Nephron (organoid): Measurements from ENCODE around the gene CHRNG.

ENCODE experiments used
- H3K27ac Mint-ChIP-seq, 3 experiments: 2 replicates each; pipeline ENCODE4 v1.8.0; 2020; ENCODE audit warnings: mixed read lengths in 3 of 3, mild to moderate bottlenecking in 2 of 3, moderate library complexity in 1 of 3
- H3K27me3 Mint-ChIP-seq: 2 replicates; pipeline ENCODE4 v1.8.0; 2021; ENCODE audit warnings: low read depth, mild to moderate bottlenecking, moderate library complexity, mixed read lengths
- H3K36me3 Mint-ChIP-seq: 2 replicates; pipeline ENCODE4 v1.8.0; 2020; ENCODE audit warnings: low read depth, mixed read lengths
- H3K4me1 Mint-ChIP-seq: 2 replicates; pipeline ENCODE4 v1.8.0; 2020; ENCODE audit warnings: mixed read lengths
- H3K4me3 Mint-ChIP-seq, 3 experiments: 2 replicates each; pipeline ENCODE4 v1.8.0; 2020; ENCODE audit warnings: mild to moderate bottlenecking in 3 of 3, mixed read lengths in 3 of 3, moderate library complexity in 2 of 3
- H3K9me3 Mint-ChIP-seq: 2 replicates; pipeline ENCODE4 v1.8.0; 2020; ENCODE audit warnings: mixed read lengths
- TF ChIP-seq, protein P1 (sequence below), 3 experiments: fragments of 200-600 bp; sonication (generic); IDR thresholded peaks; one replicate each; pipeline ENCODE4 v1.5.0; 2021; ENCODE audit warnings: antibody characterized with exemption in 3 of 3; ENCODE audit not compliant: unreplicated experiment in 3 of 3

Gene CHRNG

DNA sequence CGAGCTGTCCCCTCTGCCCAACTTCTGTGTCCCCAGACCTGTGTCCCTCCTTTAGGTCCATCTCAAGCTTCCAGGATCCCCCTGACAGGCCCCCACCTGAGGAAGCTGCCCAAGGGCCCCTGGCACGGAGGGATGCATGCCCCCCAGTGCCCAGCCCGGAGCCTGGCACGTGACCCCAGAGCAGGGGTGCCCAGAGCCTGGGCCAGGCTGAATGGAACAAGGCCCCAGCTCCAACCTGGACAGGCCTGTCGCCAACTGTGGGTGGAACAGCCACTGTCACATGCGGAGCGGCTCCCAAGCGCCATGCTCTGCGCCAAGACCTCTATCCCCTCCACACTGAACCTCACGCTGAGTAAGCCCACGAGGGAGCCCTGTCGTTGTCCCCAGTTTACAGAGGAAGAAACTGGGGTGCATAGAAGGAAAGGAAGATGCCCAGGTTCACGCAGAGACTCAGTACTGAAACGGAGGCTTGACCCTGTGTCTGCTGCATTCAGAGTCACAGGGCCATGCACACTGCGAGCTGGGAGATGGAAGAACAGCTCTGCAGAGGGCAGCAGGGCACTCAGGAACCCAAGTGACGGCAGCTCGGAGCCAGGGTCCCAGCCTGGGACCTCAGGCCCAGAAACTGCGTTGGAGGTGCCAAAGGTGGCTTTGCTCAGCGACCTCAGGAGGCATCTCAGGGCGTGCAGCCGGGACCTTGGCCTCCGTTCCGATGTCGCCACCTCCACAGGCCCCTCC is 46.4 kb upstream of the CHRNG start:
- H3K4me1 Mint-ChIP-seq: peaks cover 4% of the 10 kb centered on the region
- no peak overlapping the region for H3K4me3 Mint-ChIP-seq
- H3K36me3 Mint-ChIP-seq: no peaks in the 10 kb centered on the region
- TF ChIP-seq, protein P1, sequence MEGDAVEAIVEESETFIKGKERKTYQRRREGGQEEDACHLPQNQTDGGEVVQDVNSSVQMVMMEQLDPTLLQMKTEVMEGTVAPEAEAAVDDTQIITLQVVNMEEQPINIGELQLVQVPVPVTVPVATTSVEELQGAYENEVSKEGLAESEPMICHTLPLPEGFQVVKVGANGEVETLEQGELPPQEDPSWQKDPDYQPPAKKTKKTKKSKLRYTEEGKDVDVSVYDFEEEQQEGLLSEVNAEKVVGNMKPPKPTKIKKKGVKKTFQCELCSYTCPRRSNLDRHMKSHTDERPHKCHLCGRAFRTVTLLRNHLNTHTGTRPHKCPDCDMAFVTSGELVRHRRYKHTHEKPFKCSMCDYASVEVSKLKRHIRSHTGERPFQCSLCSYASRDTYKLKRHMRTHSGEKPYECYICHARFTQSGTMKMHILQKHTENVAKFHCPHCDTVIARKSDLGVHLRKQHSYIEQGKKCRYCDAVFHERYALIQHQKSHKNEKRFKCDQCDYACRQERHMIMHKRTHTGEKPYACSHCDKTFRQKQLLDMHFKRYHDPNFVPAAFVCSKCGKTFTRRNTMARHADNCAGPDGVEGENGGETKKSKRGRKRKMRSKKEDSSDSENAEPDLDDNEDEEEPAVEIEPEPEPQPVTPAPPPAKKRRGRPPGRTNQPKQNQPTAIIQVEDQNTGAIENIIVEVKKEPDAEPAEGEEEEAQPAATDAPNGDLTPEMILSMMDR (IDR thresholded peaks at IDR 0.05; ENCODE audit: unreplicated experiment in 3 of 3): no peak
- peaks cover 61% of the 10 kb centered on the region for H3K27me3 Mint-ChIP-seq
- no peaks in the 10 kb centered on the region for H3K9me3 Mint-ChIP-seq
- H3K27ac Mint-ChIP-seq: no peak overlapping the region

DNA sequence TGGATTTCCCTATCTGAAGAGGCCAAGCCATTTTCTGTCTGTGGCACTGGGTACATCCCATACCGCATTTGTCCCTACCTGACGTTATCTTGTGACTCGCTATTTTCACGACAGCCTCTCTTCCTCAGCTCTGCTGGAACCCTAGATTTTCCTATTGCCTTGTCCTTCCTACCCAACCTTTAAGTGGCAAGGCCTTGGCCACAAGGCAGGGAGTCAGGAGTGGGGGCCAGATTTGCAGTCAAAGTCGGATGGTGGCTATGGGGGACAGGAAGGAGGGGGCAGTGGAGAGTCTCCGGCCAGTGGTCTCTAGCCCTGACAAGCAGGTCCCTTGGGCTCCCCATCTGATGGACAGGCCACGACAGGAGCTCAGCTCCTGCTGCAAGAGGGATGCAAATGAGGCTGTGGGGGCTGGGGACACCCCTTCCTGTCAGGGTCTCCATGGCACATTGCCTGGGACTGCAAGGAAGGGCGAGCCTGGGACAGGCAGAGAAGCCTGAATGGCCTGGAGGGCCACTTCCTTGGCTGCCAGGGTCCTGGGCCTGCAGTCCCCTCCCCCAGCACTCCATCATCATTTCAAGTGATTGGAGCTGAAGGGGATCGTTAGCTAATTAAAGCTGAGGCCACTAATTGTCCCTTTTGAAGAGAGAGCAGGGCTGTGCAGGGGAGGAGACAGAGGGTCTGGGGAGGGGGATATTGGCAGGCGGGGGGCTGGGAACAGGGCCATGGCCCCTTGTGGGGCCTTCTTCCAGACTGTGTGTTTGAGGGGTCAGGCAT is 45.6 kb upstream of the CHRNG start:
- TF ChIP-seq, protein P1 (IDR thresholded peaks at IDR 0.05; ENCODE audit: unreplicated experiment in 3 of 3): no peak
- no peaks in the 10 kb centered on the region for H3K36me3 Mint-ChIP-seq
- H3K4me1 Mint-ChIP-seq: peaks cover under 1% of the 10 kb centered on the region
- no peak overlapping the region for H3K4me3 Mint-ChIP-seq
- peaks cover 60% of the 10 kb centered on the region for H3K27me3 Mint-ChIP-seq
- no peaks in the 10 kb centered on the region for H3K9me3 Mint-ChIP-seq
- no peak overlapping the region for H3K27ac Mint-ChIP-seq

DNA sequence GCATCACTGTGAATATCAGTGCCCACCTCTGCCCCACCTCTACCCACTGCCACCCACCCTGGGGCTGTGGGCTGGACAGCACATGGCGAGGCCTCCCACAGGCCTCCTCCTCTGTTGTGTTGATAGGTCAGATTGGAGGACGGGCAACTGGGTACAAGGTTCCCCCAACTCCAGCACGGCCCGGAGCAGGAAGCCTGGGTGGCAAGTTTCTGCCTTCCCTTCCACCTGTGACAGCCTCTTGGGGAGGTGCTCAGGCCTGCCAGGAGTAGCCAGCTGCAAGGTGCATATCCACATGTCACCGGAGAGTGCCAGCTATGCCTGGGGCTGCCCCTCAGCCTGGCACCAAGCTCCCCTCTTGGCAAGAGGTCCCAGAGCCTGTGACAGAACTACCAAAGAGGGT is 45.0 kb upstream of the CHRNG start:
- no peaks in the 10 kb centered on the region for H3K4me1 Mint-ChIP-seq
- H3K4me3 Mint-ChIP-seq: no peak overlapping the region
- H3K27me3 Mint-ChIP-seq: peaks cover 60% of the 10 kb centered on the region
- TF ChIP-seq, protein P1 (IDR thresholded peaks at IDR 0.05; ENCODE audit: unreplicated experiment in 3 of 3): no peak
- H3K9me3 Mint-ChIP-seq: no peaks in the 10 kb centered on the region
- no peaks in the 10 kb centered on the region for H3K36me3 Mint-ChIP-seq
- no peak overlapping the region for H3K27ac Mint-ChIP-seq

DNA sequence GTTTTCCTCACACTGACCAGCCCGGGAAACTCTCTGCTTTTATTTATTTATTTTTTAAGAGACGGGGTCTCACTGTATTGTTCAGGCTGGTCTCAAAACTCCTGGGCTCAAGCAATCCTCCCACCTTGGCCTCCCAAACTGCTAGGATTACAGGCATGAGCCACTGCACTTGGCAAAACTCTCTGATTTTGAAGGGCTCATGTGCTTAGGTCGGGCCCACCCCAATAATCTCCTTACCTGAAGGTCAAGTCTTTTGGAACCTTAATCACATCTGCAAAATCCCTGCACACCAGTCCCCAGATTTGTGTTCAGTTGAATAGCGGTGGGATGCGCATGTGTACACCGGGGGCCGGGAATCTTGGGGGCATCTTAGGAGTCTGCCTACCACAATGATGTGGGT is 44.2 kb upstream of the CHRNG start:
- Mint-ChIP-seq H3K9me3 (no peaks in the 10 kb centered on the region), H3K27ac (no peak overlapping the region), H3K27me3 (peaks cover 58% of the 10 kb centered on the region), H3K4me3 (no peak overlapping the region), H3K36me3 (no peaks in the 10 kb centered on the region), H3K4me1 (no peaks in the 10 kb centered on the region)
- TF ChIP-seq, protein P1 (IDR thresholded peaks at IDR 0.05; ENCODE audit: unreplicated experiment in 3 of 3): no peak

DNA sequence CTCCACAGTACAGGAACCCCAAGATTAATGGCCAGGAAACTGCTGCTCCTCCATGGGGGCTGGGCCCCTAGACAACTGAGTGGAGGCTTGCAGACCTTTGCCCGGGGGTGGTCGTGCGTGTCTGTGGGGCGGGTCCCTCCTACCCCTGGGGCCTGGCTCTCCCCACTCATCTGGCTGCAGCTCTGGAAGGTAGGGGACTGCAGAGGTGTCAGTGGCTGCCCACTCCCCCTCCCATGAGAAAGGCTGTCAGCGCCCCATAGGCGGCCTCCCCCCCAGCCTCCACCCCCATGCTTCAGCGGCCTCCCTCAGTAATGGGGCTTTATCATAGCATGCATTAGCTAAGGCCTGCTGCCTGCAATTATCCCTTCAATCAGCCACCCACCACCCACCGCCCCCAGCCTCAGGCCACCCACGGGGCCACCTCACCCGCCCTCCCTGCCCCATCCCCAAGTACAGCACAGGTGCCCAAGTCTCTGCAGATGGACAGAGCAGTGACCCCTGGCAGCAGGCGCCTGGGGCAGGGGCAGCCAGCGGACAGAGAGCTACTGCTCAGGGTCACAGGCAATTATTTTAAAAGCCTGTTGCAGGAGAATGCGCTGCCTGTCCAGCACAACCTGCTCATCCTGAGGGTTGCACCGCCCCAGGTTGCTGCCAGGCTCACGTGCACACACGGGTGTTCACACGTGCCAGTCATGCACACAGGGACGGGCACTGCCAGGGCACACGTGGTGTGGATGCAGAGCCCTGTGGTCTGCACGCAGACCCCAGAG is 42.8 kb upstream of the CHRNG start:
- no peaks in the 10 kb centered on the region for H3K9me3 Mint-ChIP-seq
- no peaks in the 10 kb centered on the region for H3K36me3 Mint-ChIP-seq
- peaks cover 57% of the 10 kb centered on the region for H3K27me3 Mint-ChIP-seq
- TF ChIP-seq, protein P1 (IDR thresholded peaks at IDR 0.05; ENCODE audit: unreplicated experiment in 3 of 3): no peak
- no peak overlapping the region for H3K4me3 Mint-ChIP-seq
- no peak overlapping the region for H3K27ac Mint-ChIP-seq
- H3K4me1 Mint-ChIP-seq: no peaks in the 10 kb centered on the region
